Caco-2 (cell line): ENCODE data around the gene P2RX3. TPM values are rescaled to one million over a fixed set of nuclear protein-coding genes. Genes with fewer than 3 reads are reported as not detected.

ENCODE experiments used
- BruUV-seq: library from RNA; stranded (reverse); fragments of 400-500 nt; replicated peaks from 2 replicates; lab custom pipeline; 2021; lab: Mats Ljungman, UMichigan
- CTCF ChIA-PET: fragments of 300-600 bp; sonication (Branson Sonifier 250); formaldehyde crosslinking; loops from one replicate; lab custom pipeline; 2022; ENCODE audit warnings: antibody characterized with exemption; lab: Charles Lee
- POLR2A ChIA-PET: fragments of 300-600 bp; sonication (Branson Sonifier 250); formaldehyde crosslinking; loops from one replicate; lab custom pipeline; 2022; ENCODE audit warnings: antibody characterized with exemption; lab: Charles Lee
- DNase-seq, 2 experiments: peaks; one replicate each; pipeline versions ENCODE4 v3.0.0 to v3.0.0-alpha.2; 2020 to 2022
- H3K27me3 ChIP-seq: replicated peaks from 2 replicates; pipeline ENCODE4 v1.6.0; 2011; ENCODE audit warnings: low read length; ENCODE audit not compliant: control insufficient read depth, insufficient read depth
- H3K36me3 ChIP-seq: 2 replicates; pipeline ENCODE4 v1.5.1; 2011; ENCODE audit warnings: low read length; ENCODE audit not compliant: control insufficient read depth, insufficient read depth
- H3K4me1 ChIP-seq: fragments of 250-450 bp; sonication (Bioruptor Pico); 2 replicates; pipeline ENCODE4 v1.5.1; 2020; ENCODE audit warnings: mild to moderate bottlenecking
- H3K4me3 ChIP-seq: 2 replicates; pipeline ENCODE4 v1.5.1; 2011; ENCODE audit warnings: low read depth, mild to moderate bottlenecking, control low read depth, low read length
- H3K9me3 ChIP-seq: fragments of 250-450 bp; sonication (Bioruptor Pico); 2 replicates; pipeline ENCODE4 v1.5.1; 2020; ENCODE audit warnings: mild to moderate bottlenecking, moderate library complexity
- H3K27ac Mint-ChIP-seq: one replicate; pipeline ENCODE4 v1.8.0; 2022; ENCODE audit warnings: mixed read lengths; ENCODE audit not compliant: unreplicated experiment
- H3K27me3 Mint-ChIP-seq: one replicate; pipeline ENCODE4 v1.8.0; 2022; ENCODE audit warnings: mixed read lengths; ENCODE audit not compliant: insufficient read depth, unreplicated experiment
- H3K36me3 Mint-ChIP-seq: one replicate; pipeline ENCODE4 v1.8.0; 2022; ENCODE audit warnings: mild to moderate bottlenecking, mixed read lengths; ENCODE audit not compliant: insufficient read depth, unreplicated experiment
- H3K4me1 Mint-ChIP-seq: one replicate; pipeline ENCODE4 v1.8.0; 2022; ENCODE audit warnings: low read depth, mixed read lengths; ENCODE audit not compliant: unreplicated experiment
- H3K4me3 Mint-ChIP-seq: one replicate; pipeline ENCODE4 v1.8.0; 2022; ENCODE audit warnings: mild to moderate bottlenecking, moderate library complexity, mixed read lengths; ENCODE audit not compliant: unreplicated experiment
- H3K9me3 Mint-ChIP-seq: one replicate; pipeline ENCODE4 v1.8.0; 2022; ENCODE audit warnings: mixed read lengths; ENCODE audit not compliant: unreplicated experiment
- CTCF ChIP-seq, 2 experiments: fragments of 200-600 bp in 1 of 2; IDR thresholded peaks; 1 replicate in 1 of 2; 2 replicates in 1 of 2; pipeline versions ENCODE4 v1.5.1 to v1.8.0; 2011 to 2022; ENCODE audit warnings: antibody characterized with exemption in 1 of 2, control low read depth in 1 of 2, inconsistent platforms in 1 of 2, low read depth in 1 of 2, low read length in 1 of 2, mild to moderate bottlenecking in 1 of 2, moderate library complexity in 1 of 2; ENCODE audit not compliant: insufficient read depth in 1 of 2, severe bottlenecking in 1 of 2, unreplicated experiment in 1 of 2
- intact Hi-C: fragments of 100-400 bp; cut with micrococcal nuclease; formaldehyde crosslinking; loops from one replicate; pipeline ENCODE4 v1.10.0; 2022; ENCODE audit not compliant: unreplicated experiment
- total RNA-seq: library from RNA; stranded (reverse); gene quantifications from 2 replicates; pipeline ENCODE4 v1.2.3, GENCODE V29; 2022

P2RX3 gene
- total RNA-seq, 1 experiment from 2014 or later, result not detected

GRCh38 chr11:57370941-57371340, 32.8 kb downstream of the P2RX3 start:
- Mint-ChIP-seq H3K9me3 (no peaks in the 10 kb centered on the region), H3K27ac (no peak overlapping the region), H3K36me3 (no peaks in the 10 kb centered on the region), H3K4me3 (no peak overlapping the region), H3K4me1 (no peaks in the 10 kb centered on the region), H3K27me3 (no peaks in the 10 kb centered on the region)
- Histone ChIP-seq H3K36me3 (no peaks in the 10 kb centered on the region), H3K4me1 (no peaks in the 10 kb centered on the region), H3K9me3 (no peaks in the 10 kb centered on the region), H3K27me3 (no peaks in the 10 kb centered on the region), H3K4me3 (no peak overlapping the region)
- ChIA-PET CTCF (interaction anchor here (0.6 kb wide), 1 partner anchor 87 kb away, joined by 4 read pairs; no protein-coding TSS in a partner anchor), POLR2A (no interaction called here)
- no TSS peak for BruUV-seq
- intact Hi-C loops, result no loop called here
- no peak for DNase-seq
- TF ChIP-seq CTCF (IDR thresholded peaks at IDR 0.05; ENCODE audit: insufficient read depth in 1 of 2, low read depth in 1 of 2, low read length in 1 of 2, severe bottlenecking in 1 of 2, unreplicated experiment in 1 of 2), result no peak

GRCh38 chr11:57373146-57373545, 35.0 kb downstream of the P2RX3 start:
- no peak for DNase-seq
- POLR2A ChIA-PET, result no interaction called here
- no peak overlapping the region for H3K4me3 Mint-ChIP-seq
- TF ChIP-seq CTCF (IDR thresholded peaks at IDR 0.05; ENCODE audit: insufficient read depth in 1 of 2, low read depth in 1 of 2, low read length in 1 of 2, severe bottlenecking in 1 of 2, unreplicated experiment in 1 of 2), result no peak
- H3K9me3 Mint-ChIP-seq, result no peaks in the 10 kb centered on the region
- CTCF ChIA-PET, result no interaction called here
- no peak overlapping the region for H3K4me3 ChIP-seq
- intact Hi-C loops, result no loop called here
- no peaks in the 10 kb centered on the region for H3K27me3 Mint-ChIP-seq
- BruUV-seq, result no TSS peak
- no peaks in the 10 kb centered on the region for H3K27me3 ChIP-seq
- no peaks in the 10 kb centered on the region for H3K9me3 ChIP-seq
- H3K36me3 ChIP-seq, result no peaks in the 10 kb centered on the region
- H3K27ac Mint-ChIP-seq, result no peak overlapping the region
- H3K4me1 Mint-ChIP-seq, result no peaks in the 10 kb centered on the region
- no peaks in the 10 kb centered on the region for H3K36me3 Mint-ChIP-seq
- no peaks in the 10 kb centered on the region for H3K4me1 ChIP-seq

GRCh38 chr11:57374966-57375365, 36.8 kb downstream of the P2RX3 start:
- DNase-seq, result no peak
- ChIA-PET POLR2A (no interaction called here), CTCF (no interaction called here)
- no peaks in the 10 kb centered on the region for H3K27me3 ChIP-seq
- H3K9me3 ChIP-seq, result no peaks in the 10 kb centered on the region
- H3K4me1 Mint-ChIP-seq, result no peaks in the 10 kb centered on the region
- no peaks in the 10 kb centered on the region for H3K36me3 Mint-ChIP-seq
- H3K4me3 Mint-ChIP-seq, result no peak overlapping the region
- H3K27me3 Mint-ChIP-seq, result peaks cover 3% of the 10 kb centered on the region
- no peak for TF ChIP-seq CTCF (IDR thresholded peaks at IDR 0.05; ENCODE audit: insufficient read depth in 1 of 2, low read depth in 1 of 2, low read length in 1 of 2, severe bottlenecking in 1 of 2, unreplicated experiment in 1 of 2)
- no peaks in the 10 kb centered on the region for H3K9me3 Mint-ChIP-seq
- intact Hi-C loops, result no loop called here
- H3K36me3 ChIP-seq, result no peaks in the 10 kb centered on the region
- H3K27ac Mint-ChIP-seq, result no peak overlapping the region
- BruUV-seq, result no TSS peak
- no peak overlapping the region for H3K4me3 ChIP-seq
- no peaks in the 10 kb centered on the region for H3K4me1 ChIP-seq
